Right atrium auricular region (tissue), 2 donors: ENCODE results near the gene AEBP2. TPM values are rescaled to one million over a fixed set of nuclear protein-coding genes. Genes with fewer than 3 reads are reported as not detected.
"Not testable (repeated sequence)": the region's sequence is repeated elsewhere in the genome, so short reads cannot be mapped to it uniquely, and the experiment has no call there.

Source experiments
- DNase-seq: peaks from one replicate; pipeline ENCODE4 v3.0.0-alpha.2; 2019; ENCODE audit warnings: low spot score
- H3K27ac ChIP-seq, 2 donors: fragments of 200-600 bp; sonication (generic); 1 replicate in 1 of 2; 2 replicates in 1 of 2; pipeline ENCODE4 v1.5.1; 2016 to 2019
- H3K27me3 ChIP-seq, 2 donors: fragments of 200-600 bp; sonication (generic); one replicate each; pipeline versions ENCODE4 v1.5.1 to v1.6.0; 2017 to 2019
- H3K36me3 ChIP-seq: fragments of 200-600 bp; sonication (generic); one replicate; pipeline ENCODE4 v1.5.1; 2016
- H3K4me1 ChIP-seq, 2 donors: fragments of 200-600 bp; sonication (generic); one replicate each; pipeline versions ENCODE4 v1.5.1 to v1.6.0; 2017 to 2019
- H3K4me3 ChIP-seq, 2 donors: fragments of 200-600 bp; sonication (generic); 1 replicate in 1 of 2; 2 replicates in 1 of 2; pipeline ENCODE4 v1.5.1; 2017 to 2019; ENCODE audit warnings: mild to moderate bottlenecking in 1 of 2, moderate library complexity in 1 of 2
- H3K9me3 ChIP-seq, 2 donors: fragments of 200-600 bp; sonication (generic); one replicate each; pipeline ENCODE4 v1.5.1; 2019
- total RNA-seq, 2 donors: library from RNA; depleted of rRNA; stranded (reverse); fragments of >200 nt; gene quantifications; one replicate each; pipeline ENCODE4 v1.1.0, GENCODE V29; 2016
- TF ChIP-seq, protein P1 (sequence below), 2 donors: fragments of 200-600 bp; sonication (generic); IDR thresholded peaks; one replicate each; pipeline ENCODE4 v1.5.1; 2019; ENCODE audit warnings: antibody characterized with exemption in 2 of 2

The AEBP2 gene
- total RNA-seq, 2 donors from 2014 or later = 14.2 to 15.4 TPM

DNA sequence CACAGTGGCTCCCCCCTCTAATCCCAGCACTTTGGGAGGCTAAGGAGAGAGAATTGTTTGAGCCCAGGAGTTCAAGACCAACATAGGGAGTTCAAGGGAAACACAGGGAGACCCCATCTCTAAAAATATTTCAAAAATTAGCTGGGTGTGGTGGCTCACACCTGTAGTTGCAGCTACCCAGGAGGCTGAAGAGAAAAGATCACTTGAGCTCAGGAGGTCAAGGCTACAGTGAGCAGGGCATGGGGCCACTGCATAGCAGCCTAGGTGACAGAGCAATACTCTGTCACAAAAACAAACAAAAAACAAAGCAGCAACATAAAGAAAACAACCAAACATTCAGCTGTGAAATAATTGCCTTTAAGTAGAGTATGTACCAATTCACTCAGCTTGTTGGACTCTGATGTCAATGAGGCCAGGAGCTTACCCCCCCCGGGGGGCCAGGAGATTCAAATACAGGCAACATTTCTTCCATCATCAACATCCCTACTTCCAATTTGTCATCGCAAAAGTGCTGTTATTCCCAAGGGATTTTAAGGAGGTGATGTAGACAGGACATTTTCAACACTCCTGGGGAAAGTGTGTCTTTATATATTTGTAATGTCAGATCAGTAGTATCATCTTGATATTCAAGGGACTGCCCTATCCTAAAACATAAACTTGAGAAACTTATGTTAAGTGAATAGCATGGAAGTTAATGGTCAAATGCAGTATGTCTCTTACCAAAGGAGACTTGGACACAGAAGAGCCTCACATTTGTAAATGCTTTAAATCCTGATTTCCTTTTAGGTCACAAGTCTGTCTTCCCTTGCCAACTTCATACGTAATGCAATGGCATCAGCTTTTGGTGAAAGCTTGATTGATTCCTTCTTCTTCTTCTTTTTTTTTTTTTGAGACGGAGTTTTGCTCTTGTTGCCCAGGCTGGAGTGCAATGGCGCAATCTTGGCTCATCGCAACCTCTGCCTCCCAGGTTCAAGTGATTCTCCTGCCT is 40.6 kb upstream of the AEBP2 start:
- Histone ChIP-seq H3K4me1 (no peaks in the 10 kb centered on the region), H3K4me3 (no peak overlapping the region), H3K36me3 (no peaks in the 10 kb centered on the region), H3K27me3 (no peaks in the 10 kb centered on the region), H3K27ac (no peak overlapping the region), H3K9me3 (no peaks in the 10 kb centered on the region)
- TF ChIP-seq, protein P1, sequence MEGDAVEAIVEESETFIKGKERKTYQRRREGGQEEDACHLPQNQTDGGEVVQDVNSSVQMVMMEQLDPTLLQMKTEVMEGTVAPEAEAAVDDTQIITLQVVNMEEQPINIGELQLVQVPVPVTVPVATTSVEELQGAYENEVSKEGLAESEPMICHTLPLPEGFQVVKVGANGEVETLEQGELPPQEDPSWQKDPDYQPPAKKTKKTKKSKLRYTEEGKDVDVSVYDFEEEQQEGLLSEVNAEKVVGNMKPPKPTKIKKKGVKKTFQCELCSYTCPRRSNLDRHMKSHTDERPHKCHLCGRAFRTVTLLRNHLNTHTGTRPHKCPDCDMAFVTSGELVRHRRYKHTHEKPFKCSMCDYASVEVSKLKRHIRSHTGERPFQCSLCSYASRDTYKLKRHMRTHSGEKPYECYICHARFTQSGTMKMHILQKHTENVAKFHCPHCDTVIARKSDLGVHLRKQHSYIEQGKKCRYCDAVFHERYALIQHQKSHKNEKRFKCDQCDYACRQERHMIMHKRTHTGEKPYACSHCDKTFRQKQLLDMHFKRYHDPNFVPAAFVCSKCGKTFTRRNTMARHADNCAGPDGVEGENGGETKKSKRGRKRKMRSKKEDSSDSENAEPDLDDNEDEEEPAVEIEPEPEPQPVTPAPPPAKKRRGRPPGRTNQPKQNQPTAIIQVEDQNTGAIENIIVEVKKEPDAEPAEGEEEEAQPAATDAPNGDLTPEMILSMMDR (IDR thresholded peaks at IDR 0.05) = no peak
- no peak for DNase-seq

DNA sequence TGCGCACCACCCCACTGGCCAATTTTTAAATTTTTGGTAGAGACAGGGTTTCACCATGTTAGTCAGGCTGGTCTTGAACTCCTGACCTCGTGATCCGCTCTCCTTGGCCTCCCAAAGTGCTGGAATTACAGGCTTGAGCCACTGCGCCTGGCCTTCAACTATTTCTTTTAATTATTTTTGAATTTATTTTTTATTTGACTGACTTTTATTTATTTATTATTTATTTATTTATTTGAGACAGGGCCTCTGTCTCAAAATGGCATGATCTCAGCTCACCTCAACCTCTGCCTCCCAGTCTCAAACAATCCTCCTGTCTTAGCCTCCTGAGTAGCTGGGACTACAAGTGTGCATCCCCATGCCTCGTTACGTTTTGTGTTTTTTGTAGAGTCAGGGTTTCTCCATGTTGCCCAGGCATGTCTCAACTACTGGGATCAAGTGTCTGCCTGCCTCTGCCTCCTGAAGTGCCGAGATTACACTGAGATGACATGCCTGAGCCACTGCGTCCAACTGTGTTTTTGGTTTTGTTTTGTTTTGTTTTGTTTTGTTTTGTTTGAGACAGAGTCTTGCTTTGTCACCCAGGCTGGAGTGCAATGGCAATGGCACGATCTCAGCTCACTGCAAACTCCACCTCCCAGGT is 38.5 kb upstream of the AEBP2 start:
- H3K27ac ChIP-seq, H3K9me3 ChIP-seq, H3K4me1 ChIP-seq, H3K36me3 ChIP-seq, H3K27me3 ChIP-seq, DNase-seq, H3K4me3 ChIP-seq: not testable (repeated sequence)

DNA sequence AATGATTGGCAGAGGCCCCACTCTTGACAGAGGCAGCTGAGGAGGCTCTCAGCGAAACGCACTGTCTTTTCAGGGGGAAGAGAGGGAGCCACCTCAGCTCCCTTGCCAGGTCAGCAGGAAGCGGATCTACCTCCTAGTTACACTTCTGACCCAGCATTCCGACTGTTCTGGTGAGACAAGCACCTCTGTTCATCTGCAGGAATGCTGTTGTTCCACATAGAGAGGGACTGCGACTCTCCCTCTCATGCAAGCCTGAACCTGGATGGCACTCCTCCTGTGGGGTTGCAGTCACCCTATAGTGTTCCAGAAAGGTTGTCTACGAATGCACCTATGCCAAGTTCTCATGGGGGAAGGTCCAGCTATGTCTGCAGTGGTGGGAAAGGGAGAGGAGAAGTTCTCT is 37.1 kb upstream of the AEBP2 start:
- H3K27me3 ChIP-seq = no peaks in the 10 kb centered on the region
- DNase-seq = no peak
- H3K36me3 ChIP-seq = no peaks in the 10 kb centered on the region
- H3K9me3 ChIP-seq = no peaks in the 10 kb centered on the region
- TF ChIP-seq, protein P1 (IDR thresholded peaks at IDR 0.05) = no peak
- no peak overlapping the region for H3K27ac ChIP-seq
- H3K4me3 ChIP-seq = no peak overlapping the region
- H3K4me1 ChIP-seq = no peaks in the 10 kb centered on the region

DNA sequence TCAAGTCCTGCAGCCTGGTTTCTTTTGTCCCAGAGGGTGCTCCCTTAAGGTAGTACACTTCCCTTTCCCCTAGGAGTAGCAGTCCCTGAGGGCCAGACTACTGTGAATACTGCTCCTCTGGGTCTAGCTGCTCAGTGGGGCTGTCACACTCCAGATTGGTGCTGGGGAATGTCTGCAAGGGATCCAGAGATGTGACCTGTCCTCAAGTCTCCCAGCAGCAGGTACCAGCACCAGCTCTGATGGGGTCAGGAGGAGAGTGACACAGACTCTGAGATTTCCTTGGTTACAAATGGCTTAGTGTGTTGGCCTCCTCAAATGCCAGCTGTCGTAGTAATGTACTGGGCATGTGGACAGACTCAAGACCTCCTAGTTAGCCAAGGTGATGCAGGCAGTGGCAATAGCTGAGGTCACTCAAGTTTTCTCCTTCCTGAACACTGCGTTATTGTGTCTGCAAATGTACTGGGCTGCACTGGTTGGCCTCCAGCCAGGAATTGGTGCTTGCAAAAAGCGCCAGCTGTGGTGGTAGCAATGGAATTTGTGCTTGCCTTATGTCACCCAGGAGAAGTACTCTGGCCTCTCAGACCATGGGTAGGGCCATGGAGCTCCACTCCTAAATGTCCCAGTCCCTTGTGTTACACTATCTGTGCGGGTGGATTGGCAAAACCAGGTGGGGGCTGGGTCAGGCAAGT is 36.4 kb upstream of the AEBP2 start:
- DNase-seq = no peak
- Histone ChIP-seq H3K27me3 (no peaks in the 10 kb centered on the region), H3K4me3 (no peak overlapping the region), H3K27ac (no peak overlapping the region), H3K36me3 (no peaks in the 10 kb centered on the region), H3K9me3 (no peaks in the 10 kb centered on the region), H3K4me1 (no peaks in the 10 kb centered on the region)
- TF ChIP-seq, protein P1 (IDR thresholded peaks at IDR 0.05) = no peak

DNA sequence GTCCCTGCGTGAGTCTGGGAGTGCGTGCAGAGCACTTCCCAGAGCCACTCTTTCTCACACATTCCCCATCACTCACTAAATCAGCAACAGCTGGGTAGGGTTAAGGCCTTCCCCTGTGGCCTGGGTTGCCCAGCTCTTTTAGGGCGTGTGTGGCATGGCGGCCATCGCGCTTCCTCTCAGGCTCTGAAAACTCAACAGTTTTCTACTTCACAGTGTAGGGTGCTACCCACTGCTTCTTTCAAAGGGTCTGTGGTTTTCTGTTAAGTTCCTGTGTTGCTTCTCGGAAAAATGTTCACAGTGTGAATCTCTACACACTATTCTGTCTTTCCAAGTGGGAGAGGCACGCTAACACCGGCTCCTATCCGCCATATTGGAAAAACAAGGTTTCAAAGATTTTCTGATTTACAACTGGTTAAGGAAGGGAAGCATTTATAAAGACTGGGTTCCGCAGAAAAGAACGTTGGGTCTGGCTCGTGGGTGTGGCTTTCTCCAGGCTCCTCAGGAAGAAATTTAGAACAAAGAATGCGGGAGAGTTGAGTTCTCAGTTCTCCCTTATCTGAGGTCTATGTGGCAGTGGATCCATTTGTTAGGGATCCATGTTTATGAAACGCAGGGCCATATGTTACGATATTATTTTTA is 34.9 kb upstream of the AEBP2 start:
- Histone ChIP-seq H3K9me3 (no peaks in the 10 kb centered on the region), H3K27ac (no peak overlapping the region), H3K27me3 (no peaks in the 10 kb centered on the region), H3K36me3 (no peaks in the 10 kb centered on the region), H3K4me3 (no peak overlapping the region), H3K4me1 (peaks cover 0 to 5% of the 10 kb centered on the region in 2 donors)
- TF ChIP-seq, protein P1 (IDR thresholded peaks at IDR 0.05) = no peak
- no peak for DNase-seq
